Measurements from ENCODE around the gene METTL22.

The METTL22 gene

GRCh38 chr16:8669481-8669880 is 48.0 kb downstream of the METTL22 start:
- no peak for DNase-seq

- DNase-seq, result no peak
Observed at GRCh38 chr16:8670014-8670560, 48.6 kb downstream of the METTL22 start.

GRCh38 chr16:8673611-8674412 is 52.3 kb downstream of the METTL22 start:
- DNase-seq, result no peak

GRCh38 chr16:8674413-8675022 is 53.0 kb downstream of the METTL22 start, which contains the start of gene ABAT:
Gene ABAT (plus strand): TSS chr16:8674617. CDS start chr16:8735740, 61,123 bp downstream.
- peak; percentile 87 for DNase-seq

- DNase-seq, result peak; percentile 46
Observed at GRCh38 chr16:8675183-8676159, 54.0 kb downstream of the METTL22 start.

- DNase-seq, result no peak
Observed at GRCh38 chr16:8676160-8676547, 54.7 kb downstream of the METTL22 start.

GRCh38 chr16:8676737-8677375 is 55.4 kb downstream of the METTL22 start:
- no peak for DNase-seq

- no peak for DNase-seq
Observed at GRCh38 chr16:8677481-8677880, 56.0 kb downstream of the METTL22 start.

- DNase-seq, result no peak
Observed at GRCh38 chr16:8678068-8678927, 56.8 kb downstream of the METTL22 start.

GRCh38 chr16:8679151-8679550 is 57.7 kb downstream of the METTL22 start:
- no peak for DNase-seq

- DNase-seq, result no peak
Observed at GRCh38 chr16:8682551-8683259, 61.2 kb downstream of the METTL22 start.

- no peak for DNase-seq
Observed at GRCh38 chr16:8683640-8684039, 62.1 kb downstream of the METTL22 start.

- no peak for DNase-seq
Observed at GRCh38 chr16:8685617-8686016, 64.1 kb downstream of the METTL22 start.

GRCh38 chr16:8686031-8686621 is 64.6 kb downstream of the METTL22 start:
- no peak for DNase-seq

GRCh38 chr16:8686879-8687278 is 65.4 kb downstream of the METTL22 start:
- no peak for DNase-seq

- no peak for DNase-seq
Observed at GRCh38 chr16:8689686-8690085, 68.2 kb downstream of the METTL22 start.

GRCh38 chr16:8691728-8692127 is 70.2 kb downstream of the METTL22 start:
- DNase-seq, result no peak

- no peak for DNase-seq
Observed at GRCh38 chr16:8694795-8695728, 73.6 kb downstream of the METTL22 start.

GRCh38 chr16:8696880-8697279 is 75.4 kb downstream of the METTL22 start:
- DNase-seq, result no peak

Data from central memory CD4-positive, alpha-beta T cell (primary cell).